ENCODE results near the gene TDRD9.

DNA sequence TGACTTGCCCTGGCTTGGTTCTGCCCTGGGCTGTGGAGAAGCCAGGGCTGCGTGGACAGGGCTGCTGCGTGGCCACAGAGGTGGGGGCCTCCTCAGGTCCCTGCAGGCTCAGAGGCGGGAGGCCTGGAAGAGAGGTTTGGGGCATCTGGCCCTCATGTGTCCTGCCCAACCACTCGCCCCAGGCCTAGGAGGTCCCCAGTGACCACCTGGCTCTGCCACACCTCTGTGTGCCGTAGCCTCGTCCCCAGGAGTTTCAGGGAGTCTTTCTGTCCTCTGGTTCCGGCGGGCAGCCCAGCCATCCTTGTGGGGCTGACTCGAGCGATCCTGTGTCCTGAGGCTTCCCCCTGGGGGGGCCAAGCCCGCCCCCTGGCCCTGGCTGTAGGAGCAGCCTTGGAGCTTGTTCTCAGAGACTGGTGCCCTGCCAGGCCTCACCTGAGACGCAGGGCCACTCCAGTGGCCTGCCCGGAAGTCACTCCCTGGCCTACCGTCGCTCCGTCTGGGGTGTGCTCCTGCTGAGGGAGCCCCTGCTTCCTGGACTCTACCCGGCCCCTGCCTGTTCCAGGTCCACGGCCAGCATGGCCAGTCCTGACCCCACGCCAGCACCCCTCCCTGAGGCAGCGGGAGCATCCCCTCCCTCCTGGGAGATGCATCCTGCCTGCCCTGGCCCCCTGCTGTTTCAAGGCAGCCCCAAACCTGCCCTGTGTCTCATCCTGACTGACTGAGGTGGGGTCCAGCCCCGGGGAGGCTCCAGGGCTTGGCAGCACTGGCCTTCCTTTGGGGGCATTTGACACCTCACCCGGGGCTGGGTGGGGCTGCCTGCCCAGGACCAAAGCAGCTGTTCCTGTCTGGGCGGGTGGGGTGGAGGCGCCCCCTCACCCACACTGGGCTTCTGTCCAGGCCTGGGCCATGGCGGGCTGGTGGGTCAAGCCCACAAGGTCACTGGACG lies 171.1 kb downstream of the TDRD9 start:
- TF ChIP-seq, protein P1, sequence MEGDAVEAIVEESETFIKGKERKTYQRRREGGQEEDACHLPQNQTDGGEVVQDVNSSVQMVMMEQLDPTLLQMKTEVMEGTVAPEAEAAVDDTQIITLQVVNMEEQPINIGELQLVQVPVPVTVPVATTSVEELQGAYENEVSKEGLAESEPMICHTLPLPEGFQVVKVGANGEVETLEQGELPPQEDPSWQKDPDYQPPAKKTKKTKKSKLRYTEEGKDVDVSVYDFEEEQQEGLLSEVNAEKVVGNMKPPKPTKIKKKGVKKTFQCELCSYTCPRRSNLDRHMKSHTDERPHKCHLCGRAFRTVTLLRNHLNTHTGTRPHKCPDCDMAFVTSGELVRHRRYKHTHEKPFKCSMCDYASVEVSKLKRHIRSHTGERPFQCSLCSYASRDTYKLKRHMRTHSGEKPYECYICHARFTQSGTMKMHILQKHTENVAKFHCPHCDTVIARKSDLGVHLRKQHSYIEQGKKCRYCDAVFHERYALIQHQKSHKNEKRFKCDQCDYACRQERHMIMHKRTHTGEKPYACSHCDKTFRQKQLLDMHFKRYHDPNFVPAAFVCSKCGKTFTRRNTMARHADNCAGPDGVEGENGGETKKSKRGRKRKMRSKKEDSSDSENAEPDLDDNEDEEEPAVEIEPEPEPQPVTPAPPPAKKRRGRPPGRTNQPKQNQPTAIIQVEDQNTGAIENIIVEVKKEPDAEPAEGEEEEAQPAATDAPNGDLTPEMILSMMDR (IDR thresholded peaks at IDR 0.05) = no peak
- no peak for TF ChIP-seq POLR2A (IDR thresholded peaks at IDR 0.05)
